A549 treated with Hydrocortisone at 1 μM for 4 hours (cell line): Measurements from ENCODE around the gene OR52R1. TPM values are rescaled to one million over a fixed set of nuclear protein-coding genes. Genes with fewer than 3 reads are reported as not detected.

Experiments used
- total RNA-seq: library from RNA; stranded (reverse); fragments of 200-300 nt; extraction: Qiagen RNA extraction; gene quantifications from 5 replicates; pipeline ENCODE4 v1.2.3, GENCODE V29; 2022

The OR52R1 gene
- not detected in 5 replicates for total RNA-seq

DNA sequence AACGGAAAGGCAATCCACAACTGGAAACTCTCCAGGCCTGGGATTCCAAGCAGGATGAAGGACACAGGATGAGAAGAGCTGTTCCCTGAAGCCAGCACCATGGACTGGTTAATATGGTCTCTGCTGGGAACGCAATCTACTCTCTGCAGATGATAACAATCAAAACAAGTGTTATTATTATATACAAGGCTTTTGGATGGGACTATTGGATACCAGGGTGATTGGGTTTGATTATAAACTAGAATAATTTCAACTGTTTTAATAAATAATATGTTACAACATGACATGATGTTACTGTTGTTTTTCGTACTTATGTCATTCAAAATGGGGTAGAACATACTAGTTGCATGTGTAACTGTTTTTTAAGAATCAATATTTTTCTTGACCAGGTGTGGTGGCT lies at the start of gene OR52R1:
Gene OR52R1 (minus strand): TSS at position 101 of the 400 bp plus-strand sequence. CDS start 0 bp downstream, at position 101.

GRCh38 chr11:4848908-4849532 lies 44.8 kb upstream of the OR52R1 start, which contains the start of gene OR51S1:
Gene OR51S1, minus strand, starts transcription at chr11:4849208. Its CDS starts 0 bp downstream, at chr11:4849208.

GRCh38 chr11:4821021-4821420 lies 16.8 kb upstream of the OR52R1 start, which contains the start of gene OR51F2:
Gene OR51F2, plus strand, starts transcription at chr11:4821321. Its CDS starts 101 bp downstream, at chr11:4821422.

GRCh38 chr11:4769838-4770237 lies 34.3 kb downstream of the OR52R1 start, which contains the start of gene OR51F1:
Gene OR51F1, minus strand, starts transcription at chr11:4769938. Its CDS starts 0 bp downstream, at chr11:4769938.

Other genes starting within 250 kb of the OR52R1 start
- not detected in 5 replicates for gene OR52I2, start 222.6 kb downstream of the OR52R1 start, total RNA-seq
- not detected in 5 replicates for gene OR52I1, start 210.3 kb downstream of the OR52R1 start, total RNA-seq
- 7.1 to 13.2 TPM (median 9.3 TPM) in 5 replicates for gene TRIM68, start 196.1 kb downstream of the OR52R1 start, total RNA-seq
- gene OR51D1, start 166.9 kb downstream of the OR52R1 start, total RNA-seq, result not detected in 5 replicates
- gene OR51E1, start 160.4 kb downstream of the OR52R1 start, total RNA-seq, result not detected in 5 replicates
- gene OR51E2, start 106.5 kb downstream of the OR52R1 start, total RNA-seq, result not detected in 5 replicates
- not detected in 5 replicates for gene MMP26, start 99.6 kb downstream of the OR52R1 start, total RNA-seq
- not detected in 5 replicates for gene OR51F1, start 34.4 kb downstream of the OR52R1 start, total RNA-seq
- gene OR51F2, start 16.9 kb upstream of the OR52R1 start, total RNA-seq, result not detected in 5 replicates
- not detected in 5 replicates for gene OR51S1, start 44.8 kb upstream of the OR52R1 start, total RNA-seq
- not detected in 5 replicates for gene OR51T1, start 77.5 kb upstream of the OR52R1 start, total RNA-seq
- gene OR51A7, start 99.4 kb upstream of the OR52R1 start, total RNA-seq, result not detected in 5 replicates
- not detected in 5 replicates for gene OR51G2, start 115.0 kb upstream of the OR52R1 start, total RNA-seq
- not detected in 5 replicates for gene OR51G1, start 120.0 kb upstream of the OR52R1 start, total RNA-seq
- gene OR51A4, start 143.2 kb upstream of the OR52R1 start, total RNA-seq, result not detected in 5 replicates
- not detected in 5 replicates for gene OR51A2, start 151.3 kb upstream of the OR52R1 start, total RNA-seq
- not detected in 5 replicates for gene OR51L1, start 190.5 kb upstream of the OR52R1 start, total RNA-seq
- gene OR52J3, start 242.1 kb upstream of the OR52R1 start, total RNA-seq, result not detected in 5 replicates